Mononuclear cell (primary cell): Measurements from ENCODE around the gene AK8. TPM values are rescaled to one million over a fixed set of nuclear protein-coding genes. Genes with fewer than 3 reads are reported as not detected.

Experiments
- H3K27me3 ChIP-seq: 2 replicates; pipeline ENCODE4 v1.6.0; 2011; ENCODE audit warnings: low read length, control low read depth; ENCODE audit not compliant: insufficient read depth
- H3K4me1 ChIP-seq: 2 replicates; pipeline ENCODE4 v1.5.1; 2011; ENCODE audit warnings: mild to moderate bottlenecking, low read length, control low read depth; ENCODE audit not compliant: insufficient read depth
- H3K4me3 ChIP-seq: 2 replicates; pipeline ENCODE4 v1.5.1; 2011; ENCODE audit warnings: mild to moderate bottlenecking, low read length, moderate library complexity
- H3K9me3 ChIP-seq: 2 replicates; pipeline ENCODE4 v1.5.1; 2011; ENCODE audit warnings: low read depth, mild to moderate bottlenecking, control low read depth, low read length
- total RNA-seq: library from RNA; depleted of rRNA; stranded (reverse); fragments of >200 nt; gene quantifications from one replicate; pipeline ENCODE4 v1.2.3, GENCODE V29; 2012

AK8 gene
- total RNA-seq, 1 donor = 0.63 TPM

DNA sequence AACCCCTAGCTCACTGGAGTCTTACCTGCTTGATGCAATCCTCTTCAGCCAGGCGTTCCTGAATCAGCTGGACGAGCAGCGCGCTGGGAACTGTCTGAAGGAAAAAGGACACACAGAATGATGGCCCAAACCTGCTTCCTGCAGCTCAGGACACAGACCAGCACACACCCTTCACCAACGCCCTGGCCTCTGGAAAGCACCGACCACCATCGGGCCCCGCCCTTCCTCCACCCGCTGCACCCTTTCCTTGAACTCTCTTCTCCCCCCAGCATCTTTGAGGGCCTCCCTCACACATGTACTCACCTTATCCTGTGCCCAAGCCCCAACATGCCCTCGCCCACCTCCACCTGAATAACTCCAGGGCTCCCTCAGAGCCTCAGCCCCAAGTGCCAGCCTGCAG is 23.3 kb downstream of the AK8 start:
- Histone ChIP-seq H3K27me3 (no peaks in the 10 kb centered on the region), H3K4me1 (no peaks in the 10 kb centered on the region), H3K4me3 (no peak overlapping the region), H3K9me3 (no peaks in the 10 kb centered on the region)

GRCh38 chr9:132853482-132853881 is 24.6 kb downstream of the AK8 start:
- Histone ChIP-seq H3K27me3 (no peaks in the 10 kb centered on the region), H3K4me1 (no peaks in the 10 kb centered on the region), H3K9me3 (no peaks in the 10 kb centered on the region), H3K4me3 (no peak overlapping the region)

GRCh38 chr9:132849185-132849706 is 28.8 kb downstream of the AK8 start:
- no peaks in the 10 kb centered on the region for H3K27me3 ChIP-seq
- H3K9me3 ChIP-seq = no peaks in the 10 kb centered on the region
- H3K4me3 ChIP-seq = no peak overlapping the region
- no peaks in the 10 kb centered on the region for H3K4me1 ChIP-seq

DNA sequence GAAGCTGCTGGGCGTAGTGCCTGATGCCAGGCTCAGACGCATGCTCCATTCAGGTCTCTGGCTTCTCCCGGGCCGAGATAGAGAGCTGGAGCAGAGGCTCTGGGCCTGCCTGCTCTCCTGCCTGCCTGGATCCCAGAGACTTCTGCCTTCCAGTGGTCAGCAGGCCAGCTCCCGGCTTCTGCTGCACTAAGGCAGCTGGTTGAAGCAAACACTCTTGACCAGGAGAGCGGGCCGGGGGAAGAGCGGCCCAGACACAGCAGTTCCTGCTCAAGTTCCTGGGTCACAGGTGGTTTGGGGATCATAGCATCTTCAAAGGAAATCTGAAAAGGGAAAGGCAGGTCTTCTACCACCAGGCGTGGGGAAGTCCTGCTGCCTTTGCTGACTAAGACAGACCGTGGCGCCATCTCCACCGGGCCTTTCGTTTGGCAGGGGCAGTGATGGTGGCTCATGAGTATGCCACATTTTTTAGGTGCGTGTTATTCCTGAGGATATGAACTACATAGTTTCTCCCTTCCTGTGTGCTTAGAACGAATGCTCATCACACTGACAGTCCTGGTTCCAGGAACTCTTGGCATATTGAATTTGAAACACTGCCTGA is 31.1 kb downstream of the AK8 start:
- H3K9me3 ChIP-seq = no peaks in the 10 kb centered on the region
- H3K4me3 ChIP-seq = no peak overlapping the region
- H3K27me3 ChIP-seq = no peaks in the 10 kb centered on the region
- no peaks in the 10 kb centered on the region for H3K4me1 ChIP-seq

GRCh38 chr9:132846109-132846917 is 31.8 kb downstream of the AK8 start:
- Histone ChIP-seq H3K9me3 (no peaks in the 10 kb centered on the region), H3K4me3 (no peak overlapping the region), H3K27me3 (no peaks in the 10 kb centered on the region), H3K4me1 (no peaks in the 10 kb centered on the region)

DNA sequence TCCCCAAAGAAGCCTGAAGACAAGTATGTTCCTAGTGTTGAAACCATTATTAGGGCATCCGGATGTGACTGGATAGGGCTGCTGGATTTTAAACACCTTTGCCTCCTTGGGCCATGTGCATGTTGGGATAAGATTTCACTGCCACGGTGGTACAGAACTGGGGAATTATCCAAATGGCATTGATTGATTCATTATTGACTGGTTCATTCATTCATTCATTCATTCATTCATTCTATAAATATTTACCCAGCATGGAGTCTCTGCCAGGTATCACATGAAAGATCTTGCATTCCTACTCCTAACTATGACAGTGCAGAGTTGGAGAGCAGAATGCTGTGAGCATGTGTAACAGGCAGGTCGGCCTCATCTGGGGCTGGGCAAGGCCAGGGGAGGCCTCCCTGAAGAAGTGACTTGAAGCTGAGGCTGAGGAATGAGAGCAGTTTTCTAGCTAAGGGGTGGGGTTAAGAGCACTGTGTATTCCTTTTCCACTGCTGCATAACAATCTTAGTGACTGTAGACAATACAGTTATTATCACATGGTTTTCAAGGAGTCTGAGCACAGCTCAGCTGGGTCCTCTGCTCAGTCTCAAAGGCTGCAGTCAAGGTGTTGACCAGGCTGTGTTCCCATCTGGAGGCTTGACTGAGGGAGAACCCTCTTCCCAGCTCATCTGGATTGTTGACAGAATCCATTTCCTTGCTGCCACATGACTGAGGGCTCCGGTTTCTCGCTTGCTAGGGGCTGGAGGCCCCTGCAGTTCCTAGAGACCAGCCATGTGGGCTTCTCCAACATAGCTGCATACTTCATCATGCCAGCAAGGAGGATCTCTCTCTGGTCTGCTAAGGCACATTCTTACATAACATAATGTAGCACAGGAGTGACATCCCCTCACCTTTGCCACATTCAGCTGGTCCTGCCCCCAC is 35.7 kb downstream of the AK8 start:
- H3K4me1 ChIP-seq = no peaks in the 10 kb centered on the region
- no peaks in the 10 kb centered on the region for H3K27me3 ChIP-seq
- H3K9me3 ChIP-seq = no peaks in the 10 kb centered on the region
- no peak overlapping the region for H3K4me3 ChIP-seq

DNA sequence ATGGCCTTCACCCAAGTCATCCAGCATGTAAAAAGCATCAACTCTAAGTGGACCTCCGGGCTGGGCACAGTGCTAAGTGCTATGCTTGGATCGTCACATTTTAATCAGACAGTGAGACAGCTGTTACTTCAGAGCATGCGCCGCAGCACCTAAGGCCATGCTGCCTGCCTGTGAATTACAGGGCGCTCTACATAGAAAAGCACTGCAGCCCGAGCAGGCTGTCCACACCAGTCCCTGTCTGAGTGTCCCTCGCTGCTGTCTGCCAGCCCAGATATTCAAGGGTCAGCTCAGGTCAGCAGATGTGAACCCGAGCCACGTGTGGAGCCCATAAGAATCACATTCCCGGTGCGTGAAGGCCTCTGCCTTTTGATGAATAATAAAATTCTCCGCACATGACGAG is 37.1 kb downstream of the AK8 start:
- Histone ChIP-seq H3K4me3 (no peak overlapping the region), H3K9me3 (no peaks in the 10 kb centered on the region), H3K4me1 (no peaks in the 10 kb centered on the region), H3K27me3 (no peaks in the 10 kb centered on the region)

GRCh38 chr9:132838291-132838690 is 39.8 kb downstream of the AK8 start:
- no peaks in the 10 kb centered on the region for H3K4me1 ChIP-seq

DNA sequence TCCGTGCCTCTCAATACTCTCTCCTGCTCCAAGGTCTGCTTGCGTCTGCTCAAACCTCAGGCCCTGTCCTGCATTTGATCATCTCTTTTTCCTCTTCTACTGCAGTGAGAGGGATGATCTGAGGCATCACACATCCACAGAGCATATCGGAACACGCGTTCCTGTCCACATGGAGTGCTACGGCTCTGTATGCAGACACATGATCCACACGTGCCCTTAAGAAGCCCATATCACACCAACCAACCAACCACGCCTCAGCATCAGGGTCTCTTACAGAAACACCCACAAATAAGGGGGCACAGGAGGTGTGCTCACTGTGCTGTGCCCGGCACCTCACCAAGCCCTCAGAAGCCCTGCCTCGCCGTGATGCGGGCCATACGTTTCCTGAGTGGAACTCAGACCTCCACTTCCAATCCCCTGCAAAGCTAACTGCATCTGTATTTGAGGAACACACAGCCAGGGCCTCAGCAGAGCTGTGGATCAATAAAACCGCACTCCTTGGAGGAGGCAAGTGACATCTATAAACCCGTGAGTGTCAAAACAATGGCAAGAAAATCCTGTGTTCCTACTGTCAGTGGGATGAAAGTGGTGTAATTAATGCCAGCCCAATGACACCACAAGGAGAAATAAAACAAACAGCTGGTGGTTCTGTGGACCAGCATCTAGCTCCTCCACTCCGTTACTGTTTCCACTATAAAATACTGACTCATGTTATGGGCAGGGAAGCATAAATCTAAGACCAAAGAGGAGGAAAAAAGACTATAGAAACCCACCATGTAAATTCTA is 40.4 kb downstream of the AK8 start:
- H3K4me1 ChIP-seq = no peaks in the 10 kb centered on the region
- H3K9me3 ChIP-seq = no peaks in the 10 kb centered on the region
- H3K27me3 ChIP-seq = no peaks in the 10 kb centered on the region
- H3K4me3 ChIP-seq = no peak overlapping the region

More at GRCh38 chr9:132838291-132838690, 39.8 kb downstream of the AK8 start:
- Histone ChIP-seq H3K27me3 (no peaks in the 10 kb centered on the region), H3K4me3 (no peak overlapping the region), H3K9me3 (no peaks in the 10 kb centered on the region)

- Histone ChIP-seq H3K4me3 (no peak overlapping the region), H3K27me3 (no peaks in the 10 kb centered on the region), H3K4me1 (no peaks in the 10 kb centered on the region), H3K9me3 (no peaks in the 10 kb centered on the region)
These were observed 43.7 kb downstream of the AK8 start for GRCh38 chr9:132834343-132834742.

DNA sequence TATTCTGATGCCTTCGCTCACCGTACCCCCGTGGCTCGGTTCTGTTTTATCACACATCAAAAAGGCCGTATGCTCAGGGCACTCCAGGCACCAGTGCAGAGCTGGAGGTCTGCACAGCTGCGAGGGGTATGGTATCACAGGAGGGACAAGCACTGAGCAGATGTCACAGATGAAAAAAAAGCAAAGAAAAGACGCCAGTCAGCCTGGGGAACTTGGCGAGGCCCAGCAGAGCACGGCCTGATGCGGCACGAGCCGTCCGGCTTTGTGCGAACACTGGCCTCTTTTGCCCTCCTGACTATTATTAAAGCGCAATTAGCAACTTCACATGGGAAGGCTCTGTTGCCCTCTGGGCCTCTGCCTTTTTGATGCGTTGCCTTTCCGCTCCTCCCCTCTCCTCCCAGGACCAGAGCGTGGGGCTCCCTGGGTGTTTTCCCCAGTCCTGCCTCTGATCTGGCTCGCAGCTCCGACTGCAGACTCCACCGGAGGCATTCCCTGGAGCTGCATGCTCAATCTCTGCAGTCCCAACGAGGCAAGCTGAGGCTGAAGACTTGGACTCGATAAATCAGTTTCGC is 44.4 kb downstream of the AK8 start:
- Histone ChIP-seq H3K4me1 (no peaks in the 10 kb centered on the region), H3K4me3 (no peak overlapping the region), H3K27me3 (no peaks in the 10 kb centered on the region), H3K9me3 (no peaks in the 10 kb centered on the region)

GRCh38 chr9:132832171-132832881 is 45.8 kb downstream of the AK8 start:
- H3K27me3 ChIP-seq = no peaks in the 10 kb centered on the region
- H3K4me3 ChIP-seq = no peak overlapping the region
- H3K9me3 ChIP-seq = no peaks in the 10 kb centered on the region
- no peaks in the 10 kb centered on the region for H3K4me1 ChIP-seq

DNA sequence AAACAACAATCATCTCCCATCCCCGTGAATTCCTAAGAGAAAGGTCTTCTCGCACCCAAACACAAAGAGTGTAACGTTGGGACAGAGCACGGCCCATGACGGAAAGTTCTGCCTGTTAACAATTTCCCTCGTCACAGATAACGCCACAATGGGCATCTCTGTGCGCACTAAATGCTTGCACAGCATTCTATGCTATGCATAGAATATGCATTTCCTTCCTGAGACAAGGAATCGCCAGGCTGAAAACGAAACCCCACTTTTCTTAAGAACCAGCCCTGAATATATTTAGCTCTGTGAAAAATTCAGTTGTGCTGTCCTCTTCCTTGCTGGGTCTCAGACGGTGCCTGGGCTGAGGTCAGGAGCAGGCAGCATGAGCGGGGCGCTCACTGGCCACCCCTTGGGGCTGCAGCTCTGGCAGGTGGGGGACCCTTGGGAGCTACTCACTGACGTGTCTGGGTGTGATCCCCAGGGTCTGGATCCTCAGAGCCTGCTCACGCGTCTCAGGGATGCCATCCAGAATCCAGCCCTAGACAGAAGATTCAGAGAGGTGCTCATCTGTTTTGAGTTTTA is 49.8 kb downstream of the AK8 start:
- Histone ChIP-seq H3K27me3 (no peaks in the 10 kb centered on the region), H3K4me1 (no peaks in the 10 kb centered on the region), H3K9me3 (no peaks in the 10 kb centered on the region), H3K4me3 (no peak overlapping the region)
